GM23338 (cell line): ENCODE measurements around the gene AGMAT. TPM values are rescaled to one million over a fixed set of nuclear protein-coding genes. Genes with fewer than 3 reads are reported as not detected.

Experiments used
- ATAC-seq: fragments of 200-7000 bp; cut with Tn5 transposase; 3 replicates; pipeline ENCODE4 v1.9.1; 2020
- DNase-seq: peaks from one replicate; pipeline ENCODE4 v3.0.0-alpha.2; 2015; ENCODE audit warnings: low spot score
- H2AFZ ChIP-seq: fragments of 200-600 bp; sonication (generic); 2 replicates; pipeline ENCODE4 v1.8.0; 2016; ENCODE audit warnings: antibody characterized with exemption, mild to moderate bottlenecking, moderate library complexity
- H3F3A ChIP-seq: fragments of 200-600 bp; sonication (generic); replicated peaks from 2 replicates; pipeline ENCODE4 v1.8.0; 2017; ENCODE audit warnings: antibody characterized with exemption, mixed run types, low read depth
- H3K27ac ChIP-seq: fragments of 200-600 bp; sonication (generic); 2 replicates; pipeline ENCODE4 v1.6.1; 2016; ENCODE audit warnings: low read depth
- H3K27me3 ChIP-seq: fragments of 200-600 bp; sonication (generic); 2 replicates; pipeline ENCODE4 v1.8.0; 2016; ENCODE audit warnings: mild to moderate bottlenecking, mixed run types, moderate library complexity; ENCODE audit not compliant: insufficient read depth
- H3K36me3 ChIP-seq: fragments of 200-600 bp; sonication (generic); 2 replicates; pipeline ENCODE4 v1.8.0; 2016; ENCODE audit warnings: mild to moderate bottlenecking; ENCODE audit not compliant: insufficient read depth
- H3K4me1 ChIP-seq: fragments of 200-600 bp; sonication (generic); 2 replicates; pipeline ENCODE4 v1.8.0; 2016; ENCODE audit warnings: mild to moderate bottlenecking, moderate library complexity; ENCODE audit not compliant: insufficient read depth
- H3K4me2 ChIP-seq: fragments of 200-600 bp; sonication (generic); 2 replicates; pipeline ENCODE4 v1.7.1; 2017; ENCODE audit warnings: mixed run types
- H3K4me3 ChIP-seq: fragments of 200-600 bp; sonication (generic); 2 replicates; pipeline ENCODE4 v1.6.1; 2016; ENCODE audit warnings: mixed run types
- H3K79me2 ChIP-seq: fragments of 200-600 bp; sonication (generic); replicated peaks from 2 replicates; pipeline ENCODE4 v1.8.0; 2017; ENCODE audit warnings: mild to moderate bottlenecking; ENCODE audit not compliant: insufficient read depth
- H3K9me2 ChIP-seq: fragments of 200-600 bp; sonication (generic); 2 replicates; pipeline ENCODE4 v1.8.0; 2017; ENCODE audit not compliant: insufficient read depth
- H4K20me1 ChIP-seq: fragments of 200-600 bp; sonication (generic); replicated peaks from 2 replicates; pipeline ENCODE4 v1.8.0; 2017; ENCODE audit warnings: mild to moderate bottlenecking; ENCODE audit not compliant: insufficient read depth
- H3K27ac Mint-ChIP-seq: 2 replicates; pipeline ENCODE4 v1.8.0; 2020; ENCODE audit warnings: inconsistent platforms, mild to moderate bottlenecking, moderate library complexity, mixed read lengths
- H3K27me3 Mint-ChIP-seq: 3 replicates; pipeline ENCODE4 v1.8.0; 2022; ENCODE audit warnings: low read depth, mild to moderate bottlenecking, moderate library complexity, mixed read lengths, inconsistent platforms; ENCODE audit not compliant: insufficient read depth, poor library complexity
- H3K36me3 Mint-ChIP-seq: 3 replicates; pipeline ENCODE4 v1.8.0; 2021; ENCODE audit warnings: low read depth, mild to moderate bottlenecking, inconsistent platforms, moderate library complexity, mixed read lengths
- H3K4me1 Mint-ChIP-seq: 3 replicates; pipeline ENCODE4 v1.8.0; 2020; ENCODE audit warnings: mild to moderate bottlenecking, inconsistent platforms, mixed read lengths
- H3K4me3 Mint-ChIP-seq: 3 replicates; pipeline ENCODE4 v1.8.0; 2021; ENCODE audit warnings: moderate library complexity, mild to moderate bottlenecking, inconsistent platforms, mixed read lengths
- H3K9me3 Mint-ChIP-seq: 3 replicates; pipeline ENCODE4 v1.8.0; 2020; ENCODE audit warnings: moderate library complexity, mild to moderate bottlenecking, inconsistent platforms, mixed read lengths
- CREB1 ChIP-seq: fragments of 250-450 bp; sonication (Bioruptor Pico); IDR thresholded peaks from 2 replicates; pipeline ENCODE4 v1.5.0; 2020; ENCODE audit warnings: low read depth, mild to moderate bottlenecking, moderate library complexity
- ETS1 ChIP-seq: IDR thresholded peaks from 2 replicates; pipeline ENCODE4 v1.6.1; 2016; ENCODE audit warnings: antibody characterized with exemption
- EZH2 ChIP-seq: fragments of 200-600 bp; sonication (generic); IDR thresholded peaks from one replicate; pipeline ENCODE4 v1.8.0; 2017; ENCODE audit warnings: antibody characterized with exemption, mild to moderate bottlenecking, low read depth; ENCODE audit not compliant: unreplicated experiment
- JUNB ChIP-seq: IDR thresholded peaks from one replicate; pipeline ENCODE4 v1.6.1; 2016; ENCODE audit warnings: antibody characterized with exemption; ENCODE audit not compliant: unreplicated experiment
- NANOG ChIP-seq: IDR thresholded peaks from 2 replicates; pipeline ENCODE4 v1.6.1; 2016; ENCODE audit warnings: antibody characterized with exemption, borderline replicate concordance
- POLR2AphosphoS5 ChIP-seq: IDR thresholded peaks from 2 replicates; pipeline ENCODE4 v1.6.1; 2016; ENCODE audit warnings: antibody characterized with exemption, low read depth
- ZNF331 ChIP-seq: fragments of 250-450 bp; sonication (Bioruptor Pico); IDR thresholded peaks from 2 replicates; pipeline ENCODE4 v1.5.0; 2020; ENCODE audit warnings: low read depth, mild to moderate bottlenecking, moderate library complexity
- ZNF462 ChIP-seq: fragments of 250-450 bp; sonication (Bioruptor Pico); IDR thresholded peaks from 2 replicates; pipeline ENCODE4 v1.5.0; 2020; ENCODE audit warnings: mild to moderate bottlenecking, moderate library complexity
- polyA plus RNA-seq: library from polyadenylated mRNA; unstranded; fragments of >200 nt; fragmentation: Nextera tagmentation; extraction: Ambion mirVana; gene quantifications from 2 replicates; pipeline ENCODE4 v1.2.1, GENCODE V29; 2016
- total RNA-seq: library from RNA; depleted of rRNA; stranded (reverse); fragments of >200 nt; shearing (Covaris generic); gene quantifications from 2 replicates; pipeline ENCODE4 v1.2.3, GENCODE V29; 2014

Gene AGMAT
- total and polyA plus RNA-seq, 2 experiments from 2014 or later, result 1.8 to 7.4 TPM

- Histone ChIP-seq H3K4me2 (no peak overlapping the region), H4K20me1 (peaks cover 11% of the 10 kb centered on the region), H3F3A (peaks cover 22% of the 10 kb centered on the region; the same call in 1 of the 2 replicates), H3K27ac (no peak overlapping the region), H3K9me2 (no peaks in the 10 kb centered on the region), H3K36me3 (peaks cover 76% of the 10 kb centered on the region), H3K4me1 (no peaks in the 10 kb centered on the region), H3K27me3 (no peaks in the 10 kb centered on the region), H2AFZ (no peak overlapping the region), H3K79me2 (peaks cover 17% of the 10 kb centered on the region), H3K4me3 (no peak overlapping the region)
- DNase-seq, result no peak
- peaks cover 84% of the 10 kb centered on the region for H3K36me3 Mint-ChIP-seq
- peaks cover 2% of the 10 kb centered on the region for H3K27me3 Mint-ChIP-seq
- no peak overlapping the region for H3K27ac Mint-ChIP-seq
- no peak for TF ChIP-seq NANOG
- TF ChIP-seq ZNF331 (CRISPR knock-in tag), result no peak
- no peak for TF ChIP-seq CREB1 (CRISPR knock-in tag)
- TF ChIP-seq ZNF462 (CRISPR knock-in tag), result no peak
- TF ChIP-seq EZH2, result no peak
- no peak for TF ChIP-seq POLR2AphosphoS5
- no peak for TF ChIP-seq ETS1
- no peak for TF ChIP-seq JUNB
- H3K4me1 Mint-ChIP-seq, result no peaks in the 10 kb centered on the region
- no peak for ATAC-seq
- no peak overlapping the region for H3K4me3 Mint-ChIP-seq
- no peaks in the 10 kb centered on the region for H3K9me3 Mint-ChIP-seq
These were observed 49.0 kb upstream of the AGMAT start for GRCh38 chr1:15633756-15634420.
